T47D (cell line): ENCODE measurements around the gene SIRT4.
A peak's percentile ranks its signal among the peaks of the same experiment; 100 is the strongest.

Experiments used
- DNase-seq, 2 experiments: peaks; one replicate each; pipeline versions ENCODE4 v3.0.0 to v3.0.0-alpha.2; 2011 to 2012; ENCODE audit warnings: low read depth in 1 of 2, low spot score in 1 of 2
- JUND ChIP-seq: IDR thresholded peaks from 2 replicates; pipeline ENCODE4 v1.6.1; 2012; ENCODE audit warnings: low read depth
- in situ Hi-C: cut with HindIII; loops from 2 replicates; pipeline ENCODE4 v1.10.0; 2016; ENCODE audit warnings: low sequenced_read_pairs, low pct_unique_long_range_greater_than_20kb

SIRT4 gene

GRCh38 chr12:120264086-120264903 is 37.8 kb upstream of the SIRT4 start:
- TF ChIP-seq JUND: no peak
- peak in 1 of 2 experiments; percentile 28 for DNase-seq
- in situ Hi-C loops: no loop called here

GRCh38 chr12:120264904-120265472 is 37.1 kb upstream of the SIRT4 start:
- no peak for TF ChIP-seq JUND
- in situ Hi-C loops: no loop called here
- no peak for DNase-seq

GRCh38 chr12:120265473-120266179 is 36.5 kb upstream of the SIRT4 start, which contains the start of gene PXN:
Gene PXN, minus strand, starts transcription at chr12:120265730. Its CDS starts 101 bp downstream, at chr12:120265629.
- in situ Hi-C loops: no loop called here
- peak; percentile 70 to 88 for DNase-seq
- TF ChIP-seq JUND: no peak

GRCh38 chr12:120266180-120266870 is 35.8 kb upstream of the SIRT4 start:
- no peak for TF ChIP-seq JUND
- no peak for DNase-seq
- in situ Hi-C loops: no loop called here

GRCh38 chr12:120267736-120268135 is 34.4 kb upstream of the SIRT4 start:
- no peak for DNase-seq
- TF ChIP-seq JUND: no peak
- in situ Hi-C loops: no loop called here

GRCh38 chr12:120276734-120277133 is 25.4 kb upstream of the SIRT4 start:
- no peak for DNase-seq
- in situ Hi-C loops: no loop called here
- no peak for TF ChIP-seq JUND

GRCh38 chr12:120278137-120279069 is 23.7 kb upstream of the SIRT4 start:
- DNase-seq: no peak
- in situ Hi-C loops: no loop called here
- no peak for TF ChIP-seq JUND

GRCh38 chr12:120283318-120283717 is 18.8 kb upstream of the SIRT4 start:
- no peak for TF ChIP-seq JUND
- no peak for DNase-seq
- in situ Hi-C loops: no loop called here

GRCh38 chr12:120284381-120284780 is 17.7 kb upstream of the SIRT4 start:
- no peak for DNase-seq
- in situ Hi-C loops: no loop called here
- TF ChIP-seq JUND: no peak

- no peak for TF ChIP-seq JUND
- in situ Hi-C loops: no loop called here
- peak in 1 of 2 experiments; percentile 71 for DNase-seq
These were observed 15.2 kb upstream of the SIRT4 start for GRCh38 chr12:120286768-120287490.

- in situ Hi-C loops: no loop called here
- no peak for DNase-seq
- TF ChIP-seq JUND: no peak
These were observed 14.6 kb upstream of the SIRT4 start for GRCh38 chr12:120287491-120287890.
